Measurements from ENCODE around the gene MKI67.
"Not testable (repeated sequence)": the region's sequence is repeated elsewhere in the genome, so short reads cannot be mapped to it uniquely, and the experiment has no call there.

MKI67 gene, protein sequence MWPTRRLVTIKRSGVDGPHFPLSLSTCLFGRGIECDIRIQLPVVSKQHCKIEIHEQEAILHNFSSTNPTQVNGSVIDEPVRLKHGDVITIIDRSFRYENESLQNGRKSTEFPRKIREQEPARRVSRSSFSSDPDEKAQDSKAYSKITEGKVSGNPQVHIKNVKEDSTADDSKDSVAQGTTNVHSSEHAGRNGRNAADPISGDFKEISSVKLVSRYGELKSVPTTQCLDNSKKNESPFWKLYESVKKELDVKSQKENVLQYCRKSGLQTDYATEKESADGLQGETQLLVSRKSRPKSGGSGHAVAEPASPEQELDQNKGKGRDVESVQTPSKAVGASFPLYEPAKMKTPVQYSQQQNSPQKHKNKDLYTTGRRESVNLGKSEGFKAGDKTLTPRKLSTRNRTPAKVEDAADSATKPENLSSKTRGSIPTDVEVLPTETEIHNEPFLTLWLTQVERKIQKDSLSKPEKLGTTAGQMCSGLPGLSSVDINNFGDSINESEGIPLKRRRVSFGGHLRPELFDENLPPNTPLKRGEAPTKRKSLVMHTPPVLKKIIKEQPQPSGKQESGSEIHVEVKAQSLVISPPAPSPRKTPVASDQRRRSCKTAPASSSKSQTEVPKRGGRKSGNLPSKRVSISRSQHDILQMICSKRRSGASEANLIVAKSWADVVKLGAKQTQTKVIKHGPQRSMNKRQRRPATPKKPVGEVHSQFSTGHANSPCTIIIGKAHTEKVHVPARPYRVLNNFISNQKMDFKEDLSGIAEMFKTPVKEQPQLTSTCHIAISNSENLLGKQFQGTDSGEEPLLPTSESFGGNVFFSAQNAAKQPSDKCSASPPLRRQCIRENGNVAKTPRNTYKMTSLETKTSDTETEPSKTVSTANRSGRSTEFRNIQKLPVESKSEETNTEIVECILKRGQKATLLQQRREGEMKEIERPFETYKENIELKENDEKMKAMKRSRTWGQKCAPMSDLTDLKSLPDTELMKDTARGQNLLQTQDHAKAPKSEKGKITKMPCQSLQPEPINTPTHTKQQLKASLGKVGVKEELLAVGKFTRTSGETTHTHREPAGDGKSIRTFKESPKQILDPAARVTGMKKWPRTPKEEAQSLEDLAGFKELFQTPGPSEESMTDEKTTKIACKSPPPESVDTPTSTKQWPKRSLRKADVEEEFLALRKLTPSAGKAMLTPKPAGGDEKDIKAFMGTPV (N-terminal part only)

DNA sequence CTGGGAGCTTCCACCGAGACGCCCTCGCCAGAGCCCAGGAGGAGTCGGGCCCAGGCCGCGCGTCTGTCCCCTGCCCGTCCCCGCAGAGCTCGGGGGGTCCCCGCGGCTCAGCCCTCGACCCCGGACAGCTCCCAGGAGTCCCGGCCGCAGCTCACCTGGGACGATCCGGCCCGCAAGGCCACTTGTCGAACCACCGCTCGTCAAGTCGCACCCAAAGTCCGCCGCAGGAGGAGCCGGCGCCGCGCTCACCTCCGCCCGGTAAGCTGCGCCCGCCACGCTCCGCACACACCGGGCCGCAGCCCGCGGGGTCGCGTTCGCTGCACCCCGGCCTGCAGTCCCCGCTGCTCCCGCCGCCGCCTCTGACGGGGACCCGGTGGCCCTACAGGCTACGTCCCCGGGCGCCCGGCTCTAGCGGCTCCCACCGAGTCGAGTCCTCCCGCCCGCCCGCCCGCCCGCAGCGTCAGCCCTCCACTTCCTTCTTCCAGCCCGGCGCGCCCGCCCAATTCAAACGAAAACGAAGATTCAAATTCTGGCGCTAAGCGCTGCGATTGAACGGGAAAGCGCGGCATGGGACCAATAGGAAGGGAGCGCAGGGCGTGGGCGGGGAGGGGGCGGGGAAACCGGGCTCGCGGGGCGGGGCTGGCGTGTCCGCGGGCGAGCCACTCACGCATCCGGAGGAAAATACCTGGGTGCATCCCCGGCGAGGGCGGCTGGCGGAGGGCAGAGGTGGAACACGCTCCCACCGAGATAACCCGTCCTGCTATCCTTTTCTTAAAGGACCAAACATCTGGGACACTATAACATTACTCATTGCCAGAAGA is at the start of gene MKI67:
Gene MKI67, minus strand, starts transcription at position 480 of the 821 bp plus-strand sequence. CDS start 756 bp downstream, outside the sequence.
- in situ Hi-C loops (cut with MboI; ENCODE audit: low sequenced_read_pairs), result no loop called here

DNA sequence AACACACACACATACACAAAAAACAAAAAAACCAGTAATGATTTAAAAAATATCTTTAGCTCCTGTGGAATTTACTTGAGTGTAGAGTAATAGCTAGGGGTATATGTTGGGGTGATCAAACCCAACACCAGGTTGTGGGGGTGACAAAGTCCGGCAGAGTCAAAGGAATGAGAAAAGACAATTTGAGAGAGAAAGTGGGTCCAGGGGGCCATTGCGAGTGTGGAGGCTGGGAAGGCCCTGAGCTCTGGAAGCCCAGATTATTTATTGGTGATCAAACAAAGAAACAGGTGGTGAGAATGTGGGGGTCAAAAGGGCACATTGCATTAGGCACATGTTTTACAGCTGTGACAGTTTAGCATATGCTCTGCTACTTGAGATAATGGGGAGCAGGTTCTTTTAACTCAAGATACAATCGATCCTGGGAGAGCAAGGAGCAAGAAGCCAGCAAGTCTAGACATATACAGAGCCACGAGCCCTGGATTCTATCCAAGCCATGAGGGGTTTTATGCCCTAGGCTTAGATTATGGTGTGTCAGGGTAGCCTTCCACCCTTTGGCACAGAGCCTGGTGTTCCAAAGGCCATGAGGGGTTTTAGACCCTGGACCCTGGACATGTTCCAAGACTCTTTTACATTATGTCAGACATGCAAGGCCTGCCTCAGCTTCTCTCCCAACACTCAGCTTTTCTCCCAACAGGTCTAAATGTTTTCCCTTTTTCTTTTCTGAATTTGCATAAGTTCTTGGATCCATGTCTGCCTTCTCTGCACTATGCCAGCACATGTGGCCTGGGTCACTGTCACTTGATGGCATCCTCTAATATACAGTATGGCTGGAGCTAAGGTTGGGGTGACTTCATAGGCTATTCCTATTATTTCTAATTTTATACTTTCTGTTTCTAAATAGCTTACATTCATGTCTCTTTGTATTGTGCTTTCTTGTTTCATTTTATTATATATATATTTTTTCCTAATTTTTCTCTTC is 48.6 kb upstream of the MKI67 start:
- in situ Hi-C loops (cut with MboI; ENCODE audit: low sequenced_read_pairs), result no loop called here

DNA sequence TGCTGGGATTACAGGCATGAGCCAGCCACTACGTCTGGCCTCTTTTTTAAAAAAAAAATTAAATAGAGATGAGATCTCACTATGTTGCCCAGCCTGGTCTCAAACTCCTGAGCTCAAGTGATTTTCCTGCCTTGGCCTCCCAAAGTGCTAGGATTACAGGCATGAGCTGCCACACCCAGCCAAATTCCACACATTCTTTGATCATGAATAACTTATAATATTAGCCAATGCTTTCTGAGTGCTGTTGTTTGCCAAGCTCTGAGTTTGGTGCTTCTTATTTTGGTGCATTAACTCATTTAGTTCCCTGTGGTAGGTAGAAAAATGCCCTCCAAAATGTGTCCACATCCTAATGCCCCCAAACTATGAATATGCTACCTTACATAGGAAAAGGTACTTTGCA is 47.2 kb upstream of the MKI67 start:
- in situ Hi-C loops (cut with MboI; ENCODE audit: low sequenced_read_pairs), result no loop called here

DNA sequence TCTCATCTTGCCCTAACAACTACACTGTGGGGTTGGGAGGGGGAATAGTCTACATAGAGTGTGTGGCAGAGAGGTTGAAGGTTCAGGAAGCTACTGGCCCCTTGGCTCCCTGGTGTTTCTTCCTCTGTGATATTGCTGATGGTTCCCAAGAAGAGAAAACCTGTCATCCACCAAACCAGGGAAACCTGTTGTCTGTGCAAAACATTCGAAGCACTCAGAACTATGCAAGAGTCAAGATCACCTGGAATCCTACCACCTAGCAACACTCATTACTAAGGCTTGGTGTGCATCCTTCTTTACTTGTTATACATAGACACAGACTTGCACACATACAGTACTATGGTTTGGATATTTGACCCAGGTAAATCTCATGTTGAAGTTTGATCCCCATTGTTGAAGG is 46.5 kb upstream of the MKI67 start:
- in situ Hi-C loops (cut with MboI; ENCODE audit: low sequenced_read_pairs), result no loop called here

DNA sequence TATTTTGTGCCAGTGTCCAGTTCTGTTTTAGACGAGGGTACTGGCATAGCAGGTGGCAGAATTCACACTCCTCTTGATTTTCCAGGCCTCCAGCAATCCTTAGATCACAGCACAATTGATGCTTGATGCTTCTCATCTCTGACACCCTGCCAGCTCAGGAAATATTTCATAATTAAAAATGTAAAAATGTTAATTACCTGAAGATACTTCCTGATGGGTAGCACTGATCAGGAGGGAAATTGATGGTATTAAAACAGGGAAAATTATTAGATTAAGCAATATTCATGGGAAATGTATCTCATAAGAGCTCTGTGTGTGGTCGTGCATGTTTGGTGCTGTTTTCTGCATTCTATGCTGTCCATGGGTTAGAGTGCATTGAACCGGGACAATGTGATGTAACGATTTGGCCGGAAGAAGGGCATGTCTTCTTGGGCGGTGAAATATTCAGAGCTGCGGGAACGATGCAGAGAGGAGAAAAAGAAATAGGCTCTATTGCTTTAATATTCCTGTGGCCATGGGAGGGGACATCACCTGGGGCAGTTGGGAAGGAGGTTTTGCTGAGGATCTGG is 43.7 kb upstream of the MKI67 start:
- in situ Hi-C loops (cut with MboI; ENCODE audit: low sequenced_read_pairs), result no loop called here

DNA sequence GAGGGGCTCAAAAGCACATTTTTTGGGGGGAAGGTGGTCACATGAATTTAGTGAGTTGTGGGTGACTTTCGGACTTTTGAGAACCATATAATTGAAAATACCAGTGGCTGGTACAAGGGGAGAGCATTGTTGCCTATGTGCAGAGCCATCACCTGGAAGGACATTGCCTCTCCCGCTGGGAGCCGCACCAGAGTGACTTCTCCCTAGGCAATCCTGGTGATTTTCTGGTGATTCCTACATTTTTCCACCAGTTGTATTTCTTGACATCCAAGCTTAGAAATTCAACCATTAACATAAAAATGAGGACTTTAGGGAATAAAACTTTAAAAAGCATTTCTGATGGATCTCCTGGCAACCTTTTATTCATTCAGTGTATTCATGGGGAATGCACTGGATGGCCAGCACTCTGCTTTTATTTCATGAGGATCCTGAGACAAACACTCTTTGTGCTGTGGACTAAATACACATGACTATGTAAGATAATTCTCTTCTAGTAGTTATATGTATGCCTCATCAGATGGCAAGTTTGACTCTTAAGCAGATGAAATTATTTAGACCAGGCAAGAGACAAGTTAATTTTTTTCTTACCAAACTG is 41.8 kb upstream of the MKI67 start:
- in situ Hi-C loops (cut with MboI; ENCODE audit: low sequenced_read_pairs), result no loop called here

DNA sequence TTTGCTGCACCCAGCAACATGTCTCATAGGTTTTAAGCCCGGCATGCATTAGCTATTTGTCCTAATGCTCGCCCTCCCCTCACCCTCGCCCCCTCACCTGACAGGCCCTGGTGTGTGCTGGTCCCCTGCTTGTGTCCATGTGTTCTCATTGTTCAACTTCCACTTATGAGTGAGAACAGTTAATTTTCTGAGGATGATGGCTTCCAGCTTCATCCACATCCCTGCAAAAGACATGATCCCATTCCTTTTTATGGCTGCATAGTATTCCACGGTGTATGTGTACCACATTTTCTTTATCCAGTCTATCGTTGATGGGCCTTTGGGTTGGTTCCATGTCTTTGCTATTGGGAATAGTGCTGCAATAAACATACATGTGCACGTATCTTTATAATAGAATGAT is 40.9 kb upstream of the MKI67 start:
- in situ Hi-C loops (cut with MboI; ENCODE audit: low sequenced_read_pairs), result not testable (repeated sequence)

DNA sequence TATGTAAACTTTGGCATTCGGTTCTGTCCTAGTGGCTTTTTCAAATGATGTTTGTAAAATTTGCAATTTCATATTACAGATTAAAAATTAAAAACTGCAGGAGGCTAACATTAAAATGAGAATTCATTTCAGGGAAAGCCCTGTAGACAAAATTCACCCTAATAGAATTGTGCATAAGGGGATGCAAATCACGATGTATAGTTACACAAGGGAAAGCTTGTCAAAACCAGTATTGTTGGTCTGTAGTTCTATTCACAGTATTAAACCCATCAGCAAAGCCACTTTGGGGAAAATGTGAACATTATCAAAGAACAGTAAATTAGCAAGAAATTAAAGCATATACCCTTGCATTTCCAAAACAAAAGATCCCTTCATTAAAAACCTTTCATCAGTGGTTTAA is 39.9 kb upstream of the MKI67 start:
- in situ Hi-C loops (cut with MboI; ENCODE audit: low sequenced_read_pairs), result no loop called here

DNA sequence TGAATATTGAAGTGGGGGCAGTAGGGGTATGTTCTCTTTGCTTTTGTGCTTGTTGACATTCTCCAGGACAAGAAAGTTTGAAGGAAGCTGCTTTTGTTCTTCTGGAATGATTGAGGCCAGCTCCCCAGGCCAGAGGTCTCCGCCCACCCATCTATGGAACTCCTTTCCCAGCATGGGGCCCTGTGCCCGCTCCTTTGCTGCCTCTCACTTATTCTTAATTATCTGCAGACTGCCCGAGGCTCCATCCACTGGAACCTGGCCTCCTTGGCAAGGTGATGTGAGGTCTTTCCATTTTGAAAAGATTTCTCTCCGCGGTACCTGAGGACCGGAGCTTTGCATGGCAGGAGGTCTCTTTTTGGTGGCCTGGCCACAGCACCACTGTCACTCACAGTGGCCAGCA is 39.3 kb upstream of the MKI67 start:
- in situ Hi-C loops (cut with MboI; ENCODE audit: low sequenced_read_pairs), result no loop called here

DNA sequence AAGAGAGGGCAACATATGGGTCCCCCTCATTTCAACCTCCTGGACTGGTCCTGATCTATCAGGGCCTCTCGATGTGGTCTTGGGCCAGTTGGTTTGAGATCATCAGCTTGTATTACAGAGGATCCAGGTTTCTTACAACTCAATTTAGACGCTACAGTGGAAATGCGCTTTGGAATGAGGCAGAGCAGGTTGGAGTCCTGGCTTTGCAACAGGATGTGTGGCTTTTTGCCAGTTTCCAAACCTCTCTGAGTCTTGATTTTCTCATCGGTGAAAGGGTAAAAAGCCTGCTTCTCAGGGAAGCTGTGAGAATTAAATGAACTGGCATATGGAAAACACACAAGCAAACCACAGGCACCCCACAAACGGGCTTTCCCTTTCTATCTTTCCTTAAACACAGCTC is 37.5 kb upstream of the MKI67 start:
- in situ Hi-C loops (cut with MboI; ENCODE audit: low sequenced_read_pairs), result no loop called here

DNA sequence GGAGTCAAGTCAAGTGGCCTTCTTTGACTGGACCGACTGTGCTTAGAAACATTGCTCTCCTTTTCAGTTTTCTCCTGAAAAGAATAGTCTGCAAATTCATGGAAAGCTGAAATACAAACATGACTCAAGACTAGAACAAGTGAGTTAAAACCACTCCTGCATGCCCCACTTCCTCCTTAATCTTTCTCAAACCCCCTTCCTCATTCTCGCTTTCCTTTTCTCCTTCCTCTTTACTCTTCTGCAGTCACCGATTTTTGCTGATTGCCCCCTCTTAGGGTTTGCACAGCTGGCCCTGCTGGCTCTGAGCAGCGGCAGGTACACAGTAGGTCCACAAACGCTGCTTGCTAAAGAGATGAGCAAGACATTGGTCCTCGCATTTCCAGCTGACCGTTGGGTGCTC is 34.8 kb upstream of the MKI67 start:
- in situ Hi-C loops (cut with MboI; ENCODE audit: low sequenced_read_pairs), result no loop called here

DNA sequence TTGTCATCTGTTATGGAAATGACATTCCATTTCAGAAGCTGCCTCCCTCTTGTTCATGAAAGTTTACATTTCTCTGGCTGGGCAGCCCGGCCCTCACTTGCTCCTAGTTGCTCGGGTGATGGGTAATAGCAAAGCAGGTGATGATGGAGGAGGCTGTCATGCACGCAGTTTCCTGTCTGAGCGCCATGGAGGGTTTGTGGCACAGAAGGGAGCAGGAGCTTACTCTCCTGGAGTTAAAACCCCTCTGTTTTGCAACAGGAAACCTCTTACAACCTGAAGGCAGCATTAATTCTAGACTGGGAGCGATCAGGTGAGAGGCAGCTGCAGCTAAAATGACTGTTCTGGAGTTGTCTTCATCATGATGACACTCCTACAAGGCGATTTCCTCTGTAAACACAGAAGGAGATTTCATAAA is 34.1 kb upstream of the MKI67 start:
- in situ Hi-C loops (cut with MboI; ENCODE audit: low sequenced_read_pairs), result no loop called here

DNA sequence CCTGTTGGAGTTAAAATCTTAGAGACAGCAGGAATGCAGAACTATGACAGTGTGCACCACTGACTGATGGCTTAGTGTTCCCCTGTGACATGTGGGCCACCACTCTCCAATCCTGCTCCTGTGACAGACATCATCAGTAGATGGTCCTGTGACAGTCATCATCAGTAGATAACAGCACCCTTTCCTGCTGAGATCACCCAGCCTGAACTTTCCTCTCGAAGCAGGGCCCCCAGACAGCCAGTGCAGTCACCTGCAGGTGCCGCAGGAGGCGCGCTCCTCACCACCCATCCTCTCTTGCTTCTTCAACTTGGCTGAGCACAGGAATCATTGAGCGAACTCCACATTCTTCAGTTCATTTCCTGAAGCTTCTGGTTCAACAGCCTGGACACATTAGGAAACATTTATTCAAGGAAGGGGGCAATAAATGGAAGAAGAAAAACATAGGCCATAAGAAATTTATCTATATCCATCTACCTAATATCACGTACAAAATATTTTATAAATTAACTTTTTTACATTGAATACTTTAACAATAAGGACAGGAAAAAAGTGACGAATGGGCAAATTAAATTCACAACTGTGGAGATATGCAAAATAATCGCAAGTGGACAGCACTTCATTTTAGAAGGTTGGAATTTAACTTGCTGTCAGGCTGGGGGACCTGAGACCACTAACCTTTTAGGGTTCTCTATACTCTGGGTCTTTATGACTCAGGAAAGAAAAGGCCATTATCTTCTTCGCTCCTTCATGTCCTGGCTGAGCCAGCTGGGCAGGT is 32.0 kb upstream of the MKI67 start:
- in situ Hi-C loops (cut with MboI; ENCODE audit: low sequenced_read_pairs), result no loop called here

DNA sequence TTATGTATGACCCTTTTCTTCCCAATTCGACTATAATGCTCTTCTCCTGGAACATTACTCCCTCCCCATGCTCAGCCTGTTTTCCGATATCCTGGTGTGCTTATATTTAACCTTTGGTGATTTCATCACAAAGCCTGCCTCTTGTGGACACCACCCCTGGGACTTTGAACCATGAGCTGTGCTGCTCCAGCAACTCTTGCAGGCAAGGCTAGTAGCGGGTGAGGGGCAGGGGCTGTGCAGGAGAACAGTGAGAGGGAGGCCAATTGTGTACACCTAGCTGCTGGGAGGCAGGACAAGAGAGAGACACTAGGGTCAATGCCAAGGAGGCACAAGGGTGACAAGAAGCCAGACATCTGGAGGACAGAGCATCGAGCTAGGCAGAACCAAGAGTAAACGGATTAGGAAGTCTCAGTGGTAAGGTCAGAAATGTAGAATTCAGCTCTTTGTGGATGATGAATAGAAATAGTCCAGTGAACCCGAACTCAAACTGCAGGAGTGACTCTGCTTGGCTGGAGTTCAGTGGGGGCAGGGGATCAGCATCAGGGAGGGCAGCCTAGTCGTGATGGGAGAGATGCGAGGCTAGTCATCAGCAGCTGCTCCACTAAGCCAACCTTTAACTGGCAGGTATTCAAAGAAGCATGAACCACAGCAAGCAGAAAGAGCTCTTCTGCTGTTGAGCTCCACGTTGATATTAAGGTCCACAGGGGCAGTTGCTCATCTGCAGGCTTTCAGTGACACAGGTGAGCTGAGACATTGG is 31.0 kb upstream of the MKI67 start:
- in situ Hi-C loops (cut with MboI; ENCODE audit: low sequenced_read_pairs), result no loop called here

DNA sequence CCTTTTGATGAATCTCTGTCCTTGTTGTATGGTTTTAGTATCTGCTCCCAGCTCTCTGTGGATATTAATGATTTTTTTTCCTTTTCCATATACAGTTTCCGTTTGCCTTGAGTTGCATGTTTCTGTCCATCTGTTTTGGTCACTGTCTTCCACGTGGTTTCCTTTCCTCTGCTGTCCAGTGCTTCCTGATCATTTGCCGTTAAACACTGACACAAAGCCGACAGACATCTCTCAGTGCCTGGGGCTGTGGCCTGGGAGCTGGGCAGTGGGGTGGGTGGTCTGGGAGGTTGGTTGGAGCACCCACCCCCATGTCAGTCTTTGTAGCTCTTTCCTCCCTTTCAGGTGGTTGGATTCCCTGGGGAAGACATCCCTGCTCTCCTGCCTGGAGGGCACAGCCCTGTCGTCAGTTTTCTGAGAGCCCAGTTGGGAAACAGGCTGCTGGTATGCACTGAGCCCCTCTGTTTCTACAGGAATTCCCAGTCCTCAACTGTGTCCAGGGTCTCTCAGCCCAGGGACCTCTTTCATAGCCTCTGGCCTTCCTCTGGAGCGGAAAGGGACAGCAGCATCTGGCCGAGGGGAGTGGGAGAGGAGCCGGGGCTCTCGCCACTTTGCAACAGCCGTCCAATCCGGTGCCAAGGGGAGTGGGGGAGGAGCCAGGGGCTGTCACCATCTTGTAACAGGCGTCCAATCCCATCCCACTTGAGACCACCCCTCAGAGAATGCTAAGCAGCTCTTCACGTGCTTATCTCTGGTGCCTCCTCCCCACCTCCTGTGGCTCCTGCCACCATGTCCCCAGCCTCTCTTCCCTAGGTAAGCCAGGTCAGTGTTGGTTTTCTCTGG is 26.7 kb upstream of the MKI67 start:
- in situ Hi-C loops (cut with MboI; ENCODE audit: low sequenced_read_pairs), result no loop called here

DNA sequence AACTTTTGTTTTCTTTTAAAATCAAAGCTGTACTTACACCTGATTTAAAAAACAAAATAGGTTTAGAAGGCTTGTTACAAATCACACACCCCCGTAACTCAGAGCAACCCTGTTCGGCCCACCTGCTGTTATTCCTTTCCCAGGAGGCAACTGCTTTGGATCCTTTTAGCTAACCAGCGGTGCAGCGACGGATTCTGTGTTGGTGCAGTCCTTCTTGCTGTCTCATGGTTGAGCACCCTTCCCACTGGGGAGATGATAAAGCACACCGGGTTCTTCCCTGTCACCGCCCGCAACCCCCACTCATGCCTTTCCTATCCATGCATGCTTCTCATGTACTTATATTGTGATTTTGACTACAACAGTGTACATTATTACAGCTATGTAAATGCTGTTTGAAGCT is 24.8 kb upstream of the MKI67 start:
- in situ Hi-C loops (cut with MboI; ENCODE audit: low sequenced_read_pairs), result no loop called here
